GM19240 (cell line): Measurements from ENCODE around the gene PDE4D.

Experiments
- DNase-seq: peaks from one replicate; pipeline ENCODE4 v3.0.0; 2011; ENCODE audit warnings: low spot score; ENCODE audit not compliant: insufficient read length

Gene PDE4D

GRCh38 chr5:59236448-59236847, 657.1 kb downstream of the PDE4D start:
- DNase-seq, result no peak

GRCh38 chr5:59234236-59234635, 659.3 kb downstream of the PDE4D start:
- DNase-seq, result no peak

- no peak for DNase-seq
These were observed 662.1 kb downstream of the PDE4D start for GRCh38 chr5:59231221-59231931.

GRCh38 chr5:59222687-59223511, 670.6 kb downstream of the PDE4D start:
- DNase-seq, result no peak

GRCh38 chr5:59221769-59222168, 671.8 kb downstream of the PDE4D start:
- no peak for DNase-seq

GRCh38 chr5:59218424-59219045, 675.0 kb downstream of the PDE4D start:
- no peak for DNase-seq

- DNase-seq, result no peak
These were observed 676.7 kb downstream of the PDE4D start for GRCh38 chr5:59216841-59217240.

DNA sequence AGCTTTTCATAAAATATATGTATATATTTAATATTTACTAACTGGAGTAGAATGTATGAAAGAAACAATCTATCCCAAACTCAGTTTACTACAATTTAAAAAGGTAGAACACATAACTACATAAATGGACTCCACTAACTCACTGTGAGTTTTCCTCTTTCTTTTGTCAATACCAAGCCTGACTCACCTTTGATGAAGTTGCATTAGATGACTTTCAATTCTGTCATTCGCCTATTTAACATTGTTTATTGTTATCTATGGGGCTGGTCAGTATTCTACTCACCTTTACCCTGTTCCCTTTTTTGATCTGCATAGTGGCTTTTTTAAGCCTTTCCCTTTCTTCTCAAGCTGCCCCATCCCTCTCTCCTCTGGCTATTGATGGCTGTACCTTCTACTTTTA, 680.9 kb downstream of the PDE4D start:
- no peak for DNase-seq

DNA sequence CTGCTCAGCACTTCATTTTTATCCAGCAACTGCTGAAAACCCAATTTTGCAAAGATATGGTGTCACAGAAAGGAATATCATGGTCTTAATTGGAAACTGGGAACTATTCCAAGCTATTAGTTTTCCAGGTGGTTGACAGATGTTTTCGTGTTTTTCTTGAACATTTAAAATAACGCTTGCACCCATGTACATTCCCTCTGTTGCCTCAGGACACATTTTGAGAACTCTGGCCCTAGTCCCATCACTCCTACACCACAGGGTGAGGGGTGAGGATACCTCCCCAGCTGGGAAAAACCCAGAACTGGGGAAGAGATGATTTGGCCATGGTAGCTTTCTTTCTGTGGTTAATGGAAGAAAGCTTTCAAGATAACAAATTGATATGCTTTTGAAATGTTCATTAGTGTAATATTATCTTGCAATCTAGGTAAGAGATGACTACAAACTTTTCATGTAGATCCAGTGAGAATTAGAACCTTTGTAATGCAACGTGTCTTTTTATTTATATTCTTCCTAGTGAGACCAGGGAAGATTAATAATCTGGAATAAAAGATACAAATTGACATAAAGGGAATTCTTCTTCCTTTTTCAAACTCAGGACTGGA, 683.7 kb downstream of the PDE4D start:
- DNase-seq, result no peak

- DNase-seq, result no peak
These were observed 685.1 kb downstream of the PDE4D start for GRCh38 chr5:59208474-59208873.

DNA sequence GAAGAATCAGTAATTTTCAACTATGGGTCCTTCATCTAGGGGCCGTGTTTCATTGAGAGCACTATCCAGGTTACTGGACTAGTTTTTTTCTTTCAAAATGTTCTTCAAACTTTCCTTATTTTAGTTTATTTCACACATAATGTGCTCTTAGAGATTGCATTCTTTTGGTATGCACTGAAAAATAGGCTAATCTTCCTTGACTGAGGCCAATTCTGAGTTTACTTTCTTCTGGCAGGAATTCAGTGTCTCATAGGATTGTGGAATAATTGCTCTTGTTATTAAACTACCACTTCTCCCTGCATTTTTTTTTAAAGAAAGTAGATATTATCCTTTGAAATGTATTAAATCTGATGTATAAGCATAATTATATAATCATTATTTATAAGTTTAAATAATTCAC, 686.1 kb downstream of the PDE4D start:
- no peak for DNase-seq

DNA sequence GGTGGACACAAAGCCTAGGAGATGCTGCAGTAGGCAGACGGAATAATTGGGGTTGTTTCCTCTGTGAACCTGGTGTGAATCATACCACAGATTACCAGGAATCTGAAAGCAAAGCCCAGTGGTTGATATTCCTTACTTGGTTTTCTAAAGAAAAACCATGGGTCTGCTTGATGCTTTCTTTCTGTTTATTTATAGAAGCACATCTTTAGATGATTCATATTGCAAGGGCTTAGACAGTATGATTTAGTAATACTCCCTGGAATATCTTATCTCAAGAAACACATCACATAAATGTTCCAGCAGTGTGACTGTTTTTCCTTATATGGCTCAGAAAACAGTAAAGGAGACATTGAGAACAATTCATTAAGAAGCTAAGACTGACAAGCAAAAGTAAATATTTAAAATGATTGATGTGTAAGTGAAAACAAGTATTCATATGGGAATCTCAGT, 687.4 kb downstream of the PDE4D start:
- DNase-seq, result no peak

GRCh38 chr5:59204114-59204897, 689.2 kb downstream of the PDE4D start:
- no peak for DNase-seq

- no peak for DNase-seq
These were observed 693.7 kb downstream of the PDE4D start for GRCh38 chr5:59199868-59200267.

- DNase-seq, result no peak
These were observed 694.7 kb downstream of the PDE4D start for GRCh38 chr5:59198832-59199231.

GRCh38 chr5:59198365-59198764, 695.2 kb downstream of the PDE4D start:
- no peak for DNase-seq

DNA sequence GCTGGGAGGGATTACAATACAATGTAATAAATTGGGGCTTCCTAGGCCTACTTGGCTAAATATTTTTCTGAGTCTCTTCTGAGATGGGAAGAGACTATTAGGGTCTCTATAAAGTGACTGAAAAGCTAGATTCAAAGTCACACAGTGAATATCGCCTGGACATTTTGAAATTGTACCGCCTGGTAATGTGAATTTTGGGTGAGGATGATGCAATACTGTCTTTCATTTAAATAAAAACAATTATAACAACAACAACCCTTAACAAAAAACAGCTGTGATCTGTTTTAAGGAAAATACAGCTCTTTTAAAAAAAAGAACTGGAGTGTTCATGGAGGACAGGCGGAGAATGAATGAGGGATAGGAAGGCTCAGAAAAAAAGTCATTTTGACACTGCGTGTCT, 695.6 kb downstream of the PDE4D start:
- DNase-seq, result no peak

- DNase-seq, result no peak
These were observed 699.8 kb downstream of the PDE4D start for GRCh38 chr5:59193616-59194319.

GRCh38 chr5:59190746-59191145, 702.8 kb downstream of the PDE4D start:
- DNase-seq, result no peak

GRCh38 chr5:59189472-59190244, 703.9 kb downstream of the PDE4D start:
- DNase-seq, result no peak
